Measurements from ENCODE around the gene IGLON5. TPM values are rescaled to one million over a fixed set of nuclear protein-coding genes. Genes with fewer than 3 reads are reported as not detected.
A peak's percentile ranks its signal among the peaks of the same experiment; 100 is the strongest.

Gene IGLON5
- polyA plus RNA-seq, 1 donor (not counting 4 experiments of a cell fraction or from before 2014, with no cell fraction given), result not detected

DNA sequence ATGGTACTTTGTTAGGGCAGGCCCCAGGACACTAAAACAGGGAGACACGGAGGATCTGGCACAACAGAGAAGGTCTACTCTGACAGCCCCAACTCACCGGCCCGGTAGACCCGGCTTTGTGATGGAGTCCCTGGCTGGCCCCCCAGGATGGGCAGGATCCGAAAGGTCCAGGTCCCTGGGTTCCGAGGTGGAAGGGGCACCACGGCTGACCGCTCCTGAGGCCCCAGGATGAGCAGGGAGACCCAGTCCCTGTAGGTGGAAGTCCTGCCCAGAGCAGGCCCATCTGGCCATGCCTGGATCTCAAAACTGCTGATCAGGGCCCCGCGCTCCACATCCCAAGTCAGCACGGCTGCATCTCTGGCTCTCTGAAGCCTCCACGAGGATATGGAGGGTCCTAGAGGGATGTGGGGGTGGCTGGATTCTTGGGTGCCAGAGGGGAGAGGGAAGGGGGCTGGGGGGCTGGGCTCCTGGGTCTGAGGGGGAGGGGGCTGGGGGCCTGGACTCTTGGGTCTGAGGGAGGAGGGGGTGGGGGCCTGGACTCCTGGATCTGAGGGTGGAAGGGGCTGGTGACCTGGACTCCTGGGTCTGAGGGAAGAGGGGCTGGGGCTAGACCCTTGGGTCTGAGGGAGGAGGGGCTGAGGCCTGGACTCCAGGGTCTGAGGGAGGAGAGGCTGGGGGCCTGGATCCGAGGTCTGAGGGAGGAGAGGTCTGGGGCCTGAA is 25.9 kb downstream of the IGLON5 start:
- dilution Hi-C loops (cut with MboI; ENCODE audit: extremely low pct_ligation_motif_present, low sequenced_read_pairs), result no loop called here
- Histone ChIP-seq H3K9ac (ENCODE audit: control insufficient read depth, extremely low read depth, insufficient read depth, low read length) (no peak overlapping the region), H2AFZ (ENCODE audit: control insufficient read depth, low read length) (no peak overlapping the region), H3K27ac (ENCODE audit: control insufficient read depth, insufficient read depth, low read length) (no peak overlapping the region), H3K79me2 (ENCODE audit: control insufficient read depth, insufficient read depth, low read length) (no peaks in the 10 kb centered on the region), H3K9me3 (ENCODE audit: control insufficient read depth, low read depth, low read length) (no peaks in the 10 kb centered on the region), H3K9me1 (ENCODE audit: control insufficient read depth, extremely low read depth, insufficient read depth, low read length) (no peaks in the 10 kb centered on the region), H3K4me2 (ENCODE audit: control insufficient read depth, extremely low read depth, insufficient read depth, low read depth, low read length) (no peak overlapping the region), H3K4me1 (ENCODE audit: control insufficient read depth, extremely low read depth, insufficient read depth, low read length) (peaks cover 8% of the 10 kb centered on the region), H3K36me3 (ENCODE audit: control insufficient read depth in 2 of 2, extremely low read depth in 1 of 2, insufficient read depth in 2 of 2, low read length in 2 of 2) (no peaks in the 10 kb centered on the region), H3K27me3 (ENCODE audit: control insufficient read depth, extremely low read depth, insufficient read depth, low read length) (no peaks in the 10 kb centered on the region), H3K4me3 (ENCODE audit: control insufficient read depth in 2 of 3, extremely low read depth in 1 of 3, insufficient read depth in 2 of 3, low read depth in 1 of 3, low read length in 3 of 3) (no peak overlapping the region), H4K20me1 (ENCODE audit: control insufficient read depth, extremely low read depth, insufficient read depth, low read length) (no peaks in the 10 kb centered on the region)
- no peak for FAIRE-seq
- TF ChIP-seq, protein P1, sequence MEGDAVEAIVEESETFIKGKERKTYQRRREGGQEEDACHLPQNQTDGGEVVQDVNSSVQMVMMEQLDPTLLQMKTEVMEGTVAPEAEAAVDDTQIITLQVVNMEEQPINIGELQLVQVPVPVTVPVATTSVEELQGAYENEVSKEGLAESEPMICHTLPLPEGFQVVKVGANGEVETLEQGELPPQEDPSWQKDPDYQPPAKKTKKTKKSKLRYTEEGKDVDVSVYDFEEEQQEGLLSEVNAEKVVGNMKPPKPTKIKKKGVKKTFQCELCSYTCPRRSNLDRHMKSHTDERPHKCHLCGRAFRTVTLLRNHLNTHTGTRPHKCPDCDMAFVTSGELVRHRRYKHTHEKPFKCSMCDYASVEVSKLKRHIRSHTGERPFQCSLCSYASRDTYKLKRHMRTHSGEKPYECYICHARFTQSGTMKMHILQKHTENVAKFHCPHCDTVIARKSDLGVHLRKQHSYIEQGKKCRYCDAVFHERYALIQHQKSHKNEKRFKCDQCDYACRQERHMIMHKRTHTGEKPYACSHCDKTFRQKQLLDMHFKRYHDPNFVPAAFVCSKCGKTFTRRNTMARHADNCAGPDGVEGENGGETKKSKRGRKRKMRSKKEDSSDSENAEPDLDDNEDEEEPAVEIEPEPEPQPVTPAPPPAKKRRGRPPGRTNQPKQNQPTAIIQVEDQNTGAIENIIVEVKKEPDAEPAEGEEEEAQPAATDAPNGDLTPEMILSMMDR (optimal IDR thresholded peaks at IDR 0.05 in 1 of 3, IDR thresholded peaks at IDR 0.05 in 1 of 3, conservative IDR thresholded peaks at IDR 0.05 in 1 of 3; ENCODE audit: extremely low read depth in 1 of 3, insufficient read depth in 2 of 3, low read length in 3 of 3), result no peak
- no peak for TF ChIP-seq EZH2 (IDR thresholded peaks at IDR 0.05; ENCODE audit: low read length)
- no peak for DNase-seq (ENCODE audit: low read depth, low spot score)

DNA sequence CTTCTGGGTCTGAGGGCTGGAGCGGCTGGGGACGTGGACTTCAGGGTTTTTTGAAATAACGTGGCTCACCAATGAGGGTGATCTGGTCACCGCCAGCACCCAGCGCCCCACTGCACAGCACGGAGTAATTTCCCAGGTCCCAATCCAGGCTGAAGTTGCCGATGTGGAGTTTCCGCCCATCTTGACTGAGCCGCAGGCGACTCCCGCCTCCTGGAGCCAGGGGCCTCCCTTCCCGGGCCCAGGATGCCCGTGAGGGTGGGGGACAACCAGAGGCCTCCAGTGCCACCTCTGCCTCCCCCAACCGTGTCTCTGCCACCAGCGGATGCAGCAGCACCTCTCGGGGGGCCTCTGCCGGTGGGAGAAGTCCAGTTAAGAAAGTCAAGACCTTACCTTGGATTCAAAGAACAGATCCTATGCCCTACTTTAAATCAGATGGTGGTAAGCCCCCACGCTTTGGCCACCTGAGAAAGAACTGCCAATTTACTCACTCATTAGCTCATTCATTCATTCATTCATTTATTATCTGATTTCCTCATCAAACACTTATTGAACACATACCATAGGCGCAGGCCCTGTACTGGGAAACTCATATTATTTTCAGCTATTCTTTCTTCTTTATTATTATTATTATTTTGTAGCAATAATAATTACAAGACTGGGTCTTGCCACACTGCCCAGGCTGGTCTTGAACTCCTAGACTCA is 26.6 kb downstream of the IGLON5 start:
- Histone ChIP-seq H3K4me1 (ENCODE audit: control insufficient read depth, extremely low read depth, insufficient read depth, low read length) (peaks cover 8% of the 10 kb centered on the region), H3K9me1 (ENCODE audit: control insufficient read depth, extremely low read depth, insufficient read depth, low read length) (no peaks in the 10 kb centered on the region), H3K9me3 (ENCODE audit: control insufficient read depth, low read depth, low read length) (no peaks in the 10 kb centered on the region), H3K4me2 (ENCODE audit: control insufficient read depth, extremely low read depth, insufficient read depth, low read depth, low read length) (peak overlapping the region; percentile 84), H3K27ac (ENCODE audit: control insufficient read depth, insufficient read depth, low read length) (no peak overlapping the region), H3K9ac (ENCODE audit: control insufficient read depth, extremely low read depth, insufficient read depth, low read length) (no peak overlapping the region), H3K79me2 (ENCODE audit: control insufficient read depth, insufficient read depth, low read length) (no peaks in the 10 kb centered on the region), H3K4me3 (ENCODE audit: control insufficient read depth in 2 of 3, extremely low read depth in 1 of 3, insufficient read depth in 2 of 3, low read depth in 1 of 3, low read length in 3 of 3) (no peak overlapping the region), H4K20me1 (ENCODE audit: control insufficient read depth, extremely low read depth, insufficient read depth, low read length) (no peaks in the 10 kb centered on the region), H3K27me3 (ENCODE audit: control insufficient read depth, extremely low read depth, insufficient read depth, low read length) (no peaks in the 10 kb centered on the region), H2AFZ (ENCODE audit: control insufficient read depth, low read length) (no peak overlapping the region), H3K36me3 (ENCODE audit: control insufficient read depth in 2 of 2, extremely low read depth in 1 of 2, insufficient read depth in 2 of 2, low read length in 2 of 2) (no peaks in the 10 kb centered on the region)
- DNase-seq (ENCODE audit: low read depth, low spot score) (no peak), FAIRE-seq (no peak)
- TF ChIP-seq, protein P1 (optimal IDR thresholded peaks at IDR 0.05 in 1 of 3, IDR thresholded peaks at IDR 0.05 in 1 of 3, conservative IDR thresholded peaks at IDR 0.05 in 1 of 3; ENCODE audit: extremely low read depth in 1 of 3, insufficient read depth in 2 of 3, low read length in 3 of 3), result no peak
- no peak for TF ChIP-seq EZH2 (IDR thresholded peaks at IDR 0.05; ENCODE audit: low read length)
- dilution Hi-C loops (cut with MboI; ENCODE audit: extremely low pct_ligation_motif_present, low sequenced_read_pairs), result no loop called here
